ENCODE data around the gene LMO7. TPM values are rescaled to one million over a fixed set of nuclear protein-coding genes. Genes with fewer than 3 reads are reported as not detected.
A peak's percentile ranks its signal among the peaks of the same experiment; 100 is the strongest.

The LMO7 gene
- total RNA-seq, 1 experiment from 2014 or later: 20.4 TPM

DNA sequence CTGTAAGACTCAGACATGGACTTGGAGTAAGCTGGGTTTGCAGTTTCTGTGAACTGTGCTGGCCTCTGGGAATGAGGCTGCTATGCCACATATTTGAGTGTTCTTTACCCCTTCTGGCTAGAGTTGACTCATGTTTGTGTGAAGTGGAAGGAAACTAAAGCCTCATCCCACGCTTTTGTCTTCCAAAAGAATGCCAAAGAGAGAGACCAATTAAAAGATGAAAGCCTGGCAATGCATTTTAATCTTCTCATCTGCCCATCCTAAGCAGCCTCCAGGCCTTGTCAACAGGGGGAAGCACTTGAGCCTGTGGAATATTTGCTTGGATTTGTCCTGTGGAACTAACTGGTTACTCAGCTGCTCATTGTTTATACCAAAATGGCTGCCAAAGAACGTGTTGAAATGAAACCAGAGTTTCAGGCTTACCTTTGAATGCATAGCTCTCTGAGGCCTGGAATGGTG lies 49.1 kb downstream of the LMO7 start:
- no peak overlapping the region for H3K56ac ChIP-seq (ENCODE audit: insufficient read length, low read depth, low read length)
- no peaks in the 10 kb centered on the region for H3K27me3 ChIP-seq (ENCODE audit: insufficient read depth, low read length)
- no peak overlapping the region for H4K91ac ChIP-seq (ENCODE audit: insufficient read length, low read depth, low read length)
- H3K79me1 ChIP-seq (ENCODE audit: insufficient read depth, low read depth, low read length, poor library complexity, severe bottlenecking): no peaks in the 10 kb centered on the region
- Mint-ChIP-seq H3K4me1 (peaks cover 15 to 18% of the 10 kb centered on the region in 2 experiments), H3K27me3 (ENCODE audit: low read depth) (no peaks in the 10 kb centered on the region), H3K4me3 (no peak overlapping the region), H3K27ac (peak overlapping the region; percentile 85 to 92 (median 87); a peak in 6 of 7 replicates), H3K36me3 (ENCODE audit: insufficient read depth in 1 of 3, low read depth in 3 of 3) (peaks cover 2 to 5% (median 4%) of the 10 kb centered on the region in 3 experiments; a peak in 4 of 7 replicates), H3K9me3 (peaks cover 2 to 3% of the 10 kb centered on the region in 2 experiments; a peak in 1 of 5 replicates)
- no peak overlapping the region for H2BK120ac ChIP-seq (ENCODE audit: low read depth, low read length, poor library complexity, severe bottlenecking)
- H3K9ac ChIP-seq (ENCODE audit: extremely low read depth, insufficient read length, low read length): no peak overlapping the region
- no peak overlapping the region for H3K4ac ChIP-seq (ENCODE audit: low read depth, low read length)
- H2BK20ac ChIP-seq (ENCODE audit: low read depth, low read length, poor library complexity, severe bottlenecking): no peak overlapping the region
- no peak overlapping the region for H3K14ac ChIP-seq (ENCODE audit: insufficient read depth, low read length)
- no peak overlapping the region for H3K4me2 ChIP-seq (ENCODE audit: insufficient read depth, insufficient read length, low read length)
- H3K9me3 ChIP-seq (ENCODE audit: control insufficient read depth, low read depth, low read length): no peaks in the 10 kb centered on the region
- TF ChIP-seq, protein P1, sequence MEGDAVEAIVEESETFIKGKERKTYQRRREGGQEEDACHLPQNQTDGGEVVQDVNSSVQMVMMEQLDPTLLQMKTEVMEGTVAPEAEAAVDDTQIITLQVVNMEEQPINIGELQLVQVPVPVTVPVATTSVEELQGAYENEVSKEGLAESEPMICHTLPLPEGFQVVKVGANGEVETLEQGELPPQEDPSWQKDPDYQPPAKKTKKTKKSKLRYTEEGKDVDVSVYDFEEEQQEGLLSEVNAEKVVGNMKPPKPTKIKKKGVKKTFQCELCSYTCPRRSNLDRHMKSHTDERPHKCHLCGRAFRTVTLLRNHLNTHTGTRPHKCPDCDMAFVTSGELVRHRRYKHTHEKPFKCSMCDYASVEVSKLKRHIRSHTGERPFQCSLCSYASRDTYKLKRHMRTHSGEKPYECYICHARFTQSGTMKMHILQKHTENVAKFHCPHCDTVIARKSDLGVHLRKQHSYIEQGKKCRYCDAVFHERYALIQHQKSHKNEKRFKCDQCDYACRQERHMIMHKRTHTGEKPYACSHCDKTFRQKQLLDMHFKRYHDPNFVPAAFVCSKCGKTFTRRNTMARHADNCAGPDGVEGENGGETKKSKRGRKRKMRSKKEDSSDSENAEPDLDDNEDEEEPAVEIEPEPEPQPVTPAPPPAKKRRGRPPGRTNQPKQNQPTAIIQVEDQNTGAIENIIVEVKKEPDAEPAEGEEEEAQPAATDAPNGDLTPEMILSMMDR (conservative IDR thresholded peaks at IDR 0.05): peak; percentile 47
- no peak overlapping the region for H2BK5ac ChIP-seq (ENCODE audit: insufficient read length, low read length)
- no CpG with 5 or more reads among the region's 2 CpGs for WGBS (ENCODE audit: extremely low coverage, insufficient read length, low lambda C conversion rate)
- H3K4me1 ChIP-seq (ENCODE audit: insufficient read depth, low read length): peaks cover 5% of the 10 kb centered on the region; the same call in 1 of the 2 replicates
- H3T11ph ChIP-seq (ENCODE audit: low read length): no peak overlapping the region
- H3K18ac ChIP-seq (ENCODE audit: insufficient read length, low read depth, low read length): no peak overlapping the region
- DNase-seq: peak; percentile 52
- no peak overlapping the region for H2BK12ac ChIP-seq (ENCODE audit: insufficient read length, low read depth, low read length)
- H3K23me2 ChIP-seq (ENCODE audit: insufficient read length, low read depth, low read length, poor library complexity, severe bottlenecking): no peaks in the 10 kb centered on the region
- H3K23ac ChIP-seq (ENCODE audit: insufficient read length, low read depth, low read length): no peak overlapping the region
- H3K79me2 ChIP-seq (ENCODE audit: insufficient read depth, low read length): no peaks in the 10 kb centered on the region
- H4K20me1 ChIP-seq (ENCODE audit: control insufficient read depth, insufficient read depth, insufficient read length): no peaks in the 10 kb centered on the region
- no peak overlapping the region for H2AK5ac ChIP-seq (ENCODE audit: insufficient read length, low read length)
- no peak overlapping the region for H4K5ac ChIP-seq (ENCODE audit: insufficient read length, low read depth, low read length)
- no peak overlapping the region for H2AFZ ChIP-seq (ENCODE audit: low read length)
- peak overlapping the region; percentile 34 for H3K27ac ChIP-seq (ENCODE audit: insufficient read length, low read depth, low read length)
- H2BK15ac ChIP-seq (ENCODE audit: low read depth, low read length): no peak overlapping the region
- H4K8ac ChIP-seq (replicated peaks; ENCODE audit: insufficient read length, low read depth, low read length): no peak overlapping the region
